Measurements from ENCODE around the gene NEURL4.
"Not testable (repeated sequence)": the region's sequence is repeated elsewhere in the genome, so short reads cannot be mapped to it uniquely, and the experiment has no call there.

Gene NEURL4

GRCh38 chr17:7328840-7329373 lies at the start of gene NEURL4:
NEURL4 (minus strand) TSS chr17:7329335; CDS start chr17:7329312, 23 bp downstream.
- peak within 1 kb of the TSS; percentile 82 for H3K4me3 ChIP-seq (ENCODE audit: low read depth, low read length)
- DNase-seq (ENCODE audit: low read depth) = no peak
- no peak for TF ChIP-seq CTCF (IDR thresholded peaks at IDR 0.05; ENCODE audit: control insufficient read depth, extremely low read depth, insufficient read depth)

- H3K4me3 ChIP-seq (ENCODE audit: low read depth, low read length) = no peak overlapping the region
- no peak for TF ChIP-seq CTCF (IDR thresholded peaks at IDR 0.05; ENCODE audit: control insufficient read depth, extremely low read depth, insufficient read depth)
- no peak for DNase-seq (ENCODE audit: low read depth)
These were observed 45.2 kb upstream of the NEURL4 start for GRCh38 chr17:7374353-7374752.

GRCh38 chr17:7370853-7371252 lies 41.7 kb upstream of the NEURL4 start:
- DNase-seq (ENCODE audit: low read depth) = no peak
- TF ChIP-seq CTCF (IDR thresholded peaks at IDR 0.05; ENCODE audit: control insufficient read depth, extremely low read depth, insufficient read depth) = no peak
- H3K4me3 ChIP-seq (ENCODE audit: low read depth, low read length) = no peak overlapping the region

- H3K4me3 ChIP-seq (ENCODE audit: low read depth, low read length) = no peak overlapping the region
- no peak for DNase-seq (ENCODE audit: low read depth)
- no peak for TF ChIP-seq CTCF (IDR thresholded peaks at IDR 0.05; ENCODE audit: control insufficient read depth, extremely low read depth, insufficient read depth)
These were observed 40.7 kb upstream of the NEURL4 start for GRCh38 chr17:7369825-7370224.

- DNase-seq (ENCODE audit: low read depth); H3K4me3 ChIP-seq (ENCODE audit: low read depth, low read length): not testable (repeated sequence)
These were observed 39.5 kb upstream of the NEURL4 start for GRCh38 chr17:7368599-7368994.

- H3K4me3 ChIP-seq (ENCODE audit: low read depth, low read length) = no peak overlapping the region
- no peak for TF ChIP-seq CTCF (IDR thresholded peaks at IDR 0.05; ENCODE audit: control insufficient read depth, extremely low read depth, insufficient read depth)
- DNase-seq (ENCODE audit: low read depth) = no peak
These were observed 38.9 kb upstream of the NEURL4 start for GRCh38 chr17:7367918-7368598.

- no peak overlapping the region for H3K4me3 ChIP-seq (ENCODE audit: low read depth, low read length)
- DNase-seq (ENCODE audit: low read depth) = no peak
- no peak for TF ChIP-seq CTCF (IDR thresholded peaks at IDR 0.05; ENCODE audit: control insufficient read depth, extremely low read depth, insufficient read depth)
These were observed 37.9 kb upstream of the NEURL4 start for GRCh38 chr17:7367083-7367482.

- DNase-seq (ENCODE audit: low read depth); H3K4me3 ChIP-seq (ENCODE audit: low read depth, low read length): not testable (repeated sequence)
These were observed 36.8 kb upstream of the NEURL4 start for GRCh38 chr17:7365963-7366362.
